WTC11 (cell line): ENCODE data around the gene RHEB. TPM values are rescaled to one million over a fixed set of nuclear protein-coding genes. Genes with fewer than 3 reads are reported as not detected.

Source experiments
- ATAC-seq: fragments of 200-7000 bp; cut with Tn5 transposase; 2 replicates; pipeline ENCODE4 v1.10.0; 2021; ENCODE audit warnings: mild to moderate bottlenecking, moderate library complexity
- CTCF ChIA-PET: fragments of 300-600 bp; sonication (Branson Sonifier 250); formaldehyde crosslinking; loops from one replicate; lab custom pipeline; 2021; ENCODE audit warnings: antibody characterized with exemption; lab: Charles Lee
- POLR2A ChIA-PET: fragments of 350-600 bp; sonication (Branson Sonifier 250); formaldehyde crosslinking; loops from one replicate; lab custom pipeline; 2021; ENCODE audit warnings: antibody characterized with exemption; lab: Charles Lee
- DNase-seq: peaks from one replicate; pipeline ENCODE4 v3.0.0; 2021; ENCODE audit warnings: low spot score
- H3K27ac Mint-ChIP-seq: 2 replicates; pipeline ENCODE4 v1.8.0; 2021; ENCODE audit warnings: mixed read lengths
- H3K27me3 Mint-ChIP-seq: 2 replicates; pipeline ENCODE4 v1.8.0; 2021; ENCODE audit warnings: low read depth, mild to moderate bottlenecking, moderate library complexity, mixed read lengths
- H3K36me3 Mint-ChIP-seq: 2 replicates; pipeline ENCODE4 v1.8.0; 2021; ENCODE audit warnings: mixed read lengths
- H3K4me1 Mint-ChIP-seq: 2 replicates; pipeline ENCODE4 v1.8.0; 2022; ENCODE audit warnings: mixed read lengths
- H3K4me3 Mint-ChIP-seq: 2 replicates; pipeline ENCODE4 v1.8.0; 2021; ENCODE audit warnings: mild to moderate bottlenecking, moderate library complexity, mixed read lengths
- H3K9me3 Mint-ChIP-seq: 2 replicates; pipeline ENCODE4 v1.8.0; 2021; ENCODE audit warnings: mixed read lengths
- AFF4 ChIP-seq: sonication (generic); formaldehyde crosslinking; IDR thresholded peaks from 2 replicates; pipeline ENCODE4 v1.8.1; 2023; ENCODE audit warnings: mild to moderate bottlenecking, missing genetic modification reagents, borderline replicate concordance
- FOXK1 ChIP-seq: sonication (generic); formaldehyde crosslinking; IDR thresholded peaks from 2 replicates; pipeline ENCODE4 v1.8.0; 2022; ENCODE audit warnings: mild to moderate bottlenecking, moderate library complexity, missing genetic modification reagents
- MXD4 ChIP-seq: fragments of 250-450 bp; sonication (Bioruptor Pico); IDR thresholded peaks from 2 replicates; pipeline ENCODE4 v1.8.0; 2021; ENCODE audit warnings: mild to moderate bottlenecking, moderate library complexity, borderline replicate concordance
- MYBL2 ChIP-seq: sonication (generic); formaldehyde crosslinking; IDR thresholded peaks from 2 replicates; pipeline ENCODE4 v1.8.1; 2023; ENCODE audit warnings: mild to moderate bottlenecking, moderate library complexity, missing genetic modification reagents
- TCF7 ChIP-seq: sonication (generic); formaldehyde crosslinking; IDR thresholded peaks from 2 replicates; pipeline ENCODE4 v1.8.0; 2022; ENCODE audit warnings: mild to moderate bottlenecking, low read depth, missing genetic modification reagents, moderate library complexity
- ZNF396 ChIP-seq: fragments of 250-450 bp; sonication (Bioruptor Pico); IDR thresholded peaks from 2 replicates; pipeline ENCODE4 v1.8.0; 2021; ENCODE audit warnings: mild to moderate bottlenecking, moderate library complexity, borderline replicate concordance
- ZNF423 ChIP-seq: fragments of 250-450 bp; sonication (Bioruptor Pico); IDR thresholded peaks from 2 replicates; pipeline ENCODE4 v2.1.2; 2022; ENCODE audit warnings: mild to moderate bottlenecking, moderate library complexity
- total RNA-seq: library from RNA; stranded (reverse); gene quantifications from 3 replicates; pipeline ENCODE4 v1.2.3, GENCODE V29; 2021
- TF ChIP-seq, protein P1 (sequence below): sonication (generic); formaldehyde crosslinking; IDR thresholded peaks from 2 replicates; pipeline ENCODE4 v1.8.1; 2022; ENCODE audit warnings: mild to moderate bottlenecking, moderate library complexity, missing genetic modification reagents
- TF ChIP-seq, protein P2 (sequence below): sonication (generic); formaldehyde crosslinking; IDR thresholded peaks from 2 replicates; pipeline ENCODE4 v1.8.0; 2022; ENCODE audit warnings: missing genetic modification reagents
- TF ChIP-seq, protein P3 (sequence below): fragments of 250-450 bp; sonication (Bioruptor Pico); IDR thresholded peaks from 2 replicates; pipeline ENCODE4 v1.9.0; 2021; ENCODE audit warnings: mild to moderate bottlenecking, borderline replicate concordance
- TF ChIP-seq, protein P4 (sequence below): fragments of 250-450 bp; sonication (Bioruptor Pico); conservative IDR thresholded peaks from 2 replicates; pipeline ENCODE4 v1.9.0; 2021; ENCODE audit warnings: mild to moderate bottlenecking
- TF ChIP-seq, protein P5 (sequence below): sonication (generic); formaldehyde crosslinking; IDR thresholded peaks from 2 replicates; pipeline ENCODE4 v1.8.1; 2023; ENCODE audit warnings: mild to moderate bottlenecking, missing genetic modification reagents

RHEB gene
- total RNA-seq, 1 experiment from 2014 or later = 133 TPM

GRCh38 chr7:151519765-151520418 is at the start of gene RHEB (continued):
- 0 out of 2 replicates have a peak, but pooled peaks have one; percentile 50 for TF ChIP-seq AFF4
- peak; percentile 53; the same call in 1 of the 2 replicates for TF ChIP-seq FOXK1
- TF ChIP-seq, protein P1, sequence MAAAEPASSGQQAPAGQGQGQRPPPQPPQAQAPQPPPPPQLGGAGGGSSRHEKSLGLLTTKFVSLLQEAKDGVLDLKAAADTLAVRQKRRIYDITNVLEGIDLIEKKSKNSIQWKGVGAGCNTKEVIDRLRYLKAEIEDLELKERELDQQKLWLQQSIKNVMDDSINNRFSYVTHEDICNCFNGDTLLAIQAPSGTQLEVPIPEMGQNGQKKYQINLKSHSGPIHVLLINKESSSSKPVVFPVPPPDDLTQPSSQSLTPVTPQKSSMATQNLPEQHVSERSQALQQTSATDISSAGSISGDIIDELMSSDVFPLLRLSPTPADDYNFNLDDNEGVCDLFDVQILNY = peak; percentile 85

DNA sequence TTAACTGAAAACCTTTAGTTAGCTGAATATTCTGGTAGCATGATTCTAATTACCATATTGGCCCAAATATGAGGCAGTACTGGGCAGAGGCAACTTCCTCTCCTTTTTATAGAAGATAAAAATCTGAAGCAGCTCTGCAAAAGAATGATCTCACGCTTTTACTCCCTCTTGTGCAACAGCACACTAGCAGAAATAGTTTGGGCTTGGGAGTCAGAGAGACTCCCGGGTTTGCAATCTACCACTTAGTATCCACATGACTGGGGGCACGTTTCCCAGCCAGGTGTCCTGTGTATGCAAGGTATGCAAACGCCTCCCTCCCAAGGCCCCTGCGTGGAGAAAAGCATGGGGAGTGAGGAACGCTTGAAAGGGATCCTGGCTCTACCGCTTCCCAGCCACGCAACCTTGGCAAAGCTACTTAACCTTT is 47.2 kb upstream of the RHEB start:
- ChIA-PET POLR2A (no interaction called here), CTCF (interaction anchor here (0.7 to 2.4 kb wide), 5 partner anchors 65 to 216 kb away, joined by 3 to 7 read pairs (median 3); no protein-coding TSS in a partner anchor)
- ATAC-seq = peak; percentile 61; the same call in 1 of the 2 replicates
- Mint-ChIP-seq H3K4me3 (no peak overlapping the region), H3K9me3 (no peaks in the 10 kb centered on the region), H3K4me1 (peaks cover 26% of the 10 kb centered on the region), H3K27ac (no peak overlapping the region), H3K27me3 (no peaks in the 10 kb centered on the region), H3K36me3 (peaks cover 6% of the 10 kb centered on the region; the same call in 1 of the 2 replicates)
- DNase-seq = peak; percentile 58
- TF ChIP-seq TCF7 (CRISPR knock-in tag) = no peak
- TF ChIP-seq, protein P2, sequence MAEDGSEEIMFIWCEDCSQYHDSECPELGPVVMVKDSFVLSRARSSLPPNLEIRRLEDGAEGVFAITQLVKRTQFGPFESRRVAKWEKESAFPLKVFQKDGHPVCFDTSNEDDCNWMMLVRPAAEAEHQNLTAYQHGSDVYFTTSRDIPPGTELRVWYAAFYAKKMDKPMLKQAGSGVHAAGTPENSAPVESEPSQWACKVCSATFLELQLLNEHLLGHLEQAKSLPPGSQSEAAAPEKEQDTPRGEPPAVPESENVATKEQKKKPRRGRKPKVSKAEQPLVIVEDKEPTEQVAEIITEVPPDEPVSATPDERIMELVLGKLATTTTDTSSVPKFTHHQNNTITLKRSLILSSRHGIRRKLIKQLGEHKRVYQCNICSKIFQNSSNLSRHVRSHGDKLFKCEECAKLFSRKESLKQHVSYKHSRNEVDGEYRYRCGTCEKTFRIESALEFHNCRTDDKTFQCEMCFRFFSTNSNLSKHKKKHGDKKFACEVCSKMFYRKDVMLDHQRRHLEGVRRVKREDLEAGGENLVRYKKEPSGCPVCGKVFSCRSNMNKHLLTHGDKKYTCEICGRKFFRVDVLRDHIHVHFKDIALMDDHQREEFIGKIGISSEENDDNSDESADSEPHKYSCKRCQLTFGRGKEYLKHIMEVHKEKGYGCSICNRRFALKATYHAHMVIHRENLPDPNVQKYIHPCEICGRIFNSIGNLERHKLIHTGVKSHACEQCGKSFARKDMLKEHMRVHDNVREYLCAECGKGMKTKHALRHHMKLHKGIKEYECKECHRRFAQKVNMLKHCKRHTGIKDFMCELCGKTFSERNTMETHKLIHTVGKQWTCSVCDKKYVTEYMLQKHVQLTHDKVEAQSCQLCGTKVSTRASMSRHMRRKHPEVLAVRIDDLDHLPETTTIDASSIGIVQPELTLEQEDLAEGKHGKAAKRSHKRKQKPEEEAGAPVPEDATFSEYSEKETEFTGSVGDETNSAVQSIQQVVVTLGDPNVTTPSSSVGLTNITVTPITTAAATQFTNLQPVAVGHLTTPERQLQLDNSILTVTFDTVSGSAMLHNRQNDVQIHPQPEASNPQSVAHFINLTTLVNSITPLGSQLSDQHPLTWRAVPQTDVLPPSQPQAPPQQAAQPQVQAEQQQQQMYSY (CRISPR knock-in tag) = peak; percentile 18; the same call in 1 of the 2 replicates
- TF ChIP-seq, all 79 proteins: peak for 1

GRCh38 chr7:151565541-151565940 is 45.8 kb upstream of the RHEB start:
- no peak overlapping the region for H3K27ac Mint-ChIP-seq
- no peaks in the 10 kb centered on the region for H3K27me3 Mint-ChIP-seq
- no peak overlapping the region for H3K4me3 Mint-ChIP-seq
- no peak for ATAC-seq
- H3K36me3 Mint-ChIP-seq = peaks cover 6% of the 10 kb centered on the region; the same call in 1 of the 2 replicates
- POLR2A ChIA-PET = no interaction called here
- DNase-seq = no peak
- H3K4me1 Mint-ChIP-seq = peaks cover 26% of the 10 kb centered on the region
- CTCF ChIA-PET = no interaction called here
- H3K9me3 Mint-ChIP-seq = no peaks in the 10 kb centered on the region
- TF ChIP-seq, protein P3, sequence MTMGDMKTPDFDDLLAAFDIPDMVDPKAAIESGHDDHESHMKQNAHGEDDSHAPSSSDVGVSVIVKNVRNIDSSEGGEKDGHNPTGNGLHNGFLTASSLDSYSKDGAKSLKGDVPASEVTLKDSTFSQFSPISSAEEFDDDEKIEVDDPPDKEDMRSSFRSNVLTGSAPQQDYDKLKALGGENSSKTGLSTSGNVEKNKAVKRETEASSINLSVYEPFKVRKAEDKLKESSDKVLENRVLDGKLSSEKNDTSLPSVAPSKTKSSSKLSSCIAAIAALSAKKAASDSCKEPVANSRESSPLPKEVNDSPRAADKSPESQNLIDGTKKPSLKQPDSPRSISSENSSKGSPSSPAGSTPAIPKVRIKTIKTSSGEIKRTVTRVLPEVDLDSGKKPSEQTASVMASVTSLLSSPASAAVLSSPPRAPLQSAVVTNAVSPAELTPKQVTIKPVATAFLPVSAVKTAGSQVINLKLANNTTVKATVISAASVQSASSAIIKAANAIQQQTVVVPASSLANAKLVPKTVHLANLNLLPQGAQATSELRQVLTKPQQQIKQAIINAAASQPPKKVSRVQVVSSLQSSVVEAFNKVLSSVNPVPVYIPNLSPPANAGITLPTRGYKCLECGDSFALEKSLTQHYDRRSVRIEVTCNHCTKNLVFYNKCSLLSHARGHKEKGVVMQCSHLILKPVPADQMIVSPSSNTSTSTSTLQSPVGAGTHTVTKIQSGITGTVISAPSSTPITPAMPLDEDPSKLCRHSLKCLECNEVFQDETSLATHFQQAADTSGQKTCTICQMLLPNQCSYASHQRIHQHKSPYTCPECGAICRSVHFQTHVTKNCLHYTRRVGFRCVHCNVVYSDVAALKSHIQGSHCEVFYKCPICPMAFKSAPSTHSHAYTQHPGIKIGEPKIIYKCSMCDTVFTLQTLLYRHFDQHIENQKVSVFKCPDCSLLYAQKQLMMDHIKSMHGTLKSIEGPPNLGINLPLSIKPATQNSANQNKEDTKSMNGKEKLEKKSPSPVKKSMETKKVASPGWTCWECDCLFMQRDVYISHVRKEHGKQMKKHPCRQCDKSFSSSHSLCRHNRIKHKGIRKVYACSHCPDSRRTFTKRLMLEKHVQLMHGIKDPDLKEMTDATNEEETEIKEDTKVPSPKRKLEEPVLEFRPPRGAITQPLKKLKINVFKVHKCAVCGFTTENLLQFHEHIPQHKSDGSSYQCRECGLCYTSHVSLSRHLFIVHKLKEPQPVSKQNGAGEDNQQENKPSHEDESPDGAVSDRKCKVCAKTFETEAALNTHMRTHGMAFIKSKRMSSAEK (CRISPR knock-in tag) = no peak
- TF ChIP-seq, protein P1 = no peak
- TF ChIP-seq, protein P4, sequence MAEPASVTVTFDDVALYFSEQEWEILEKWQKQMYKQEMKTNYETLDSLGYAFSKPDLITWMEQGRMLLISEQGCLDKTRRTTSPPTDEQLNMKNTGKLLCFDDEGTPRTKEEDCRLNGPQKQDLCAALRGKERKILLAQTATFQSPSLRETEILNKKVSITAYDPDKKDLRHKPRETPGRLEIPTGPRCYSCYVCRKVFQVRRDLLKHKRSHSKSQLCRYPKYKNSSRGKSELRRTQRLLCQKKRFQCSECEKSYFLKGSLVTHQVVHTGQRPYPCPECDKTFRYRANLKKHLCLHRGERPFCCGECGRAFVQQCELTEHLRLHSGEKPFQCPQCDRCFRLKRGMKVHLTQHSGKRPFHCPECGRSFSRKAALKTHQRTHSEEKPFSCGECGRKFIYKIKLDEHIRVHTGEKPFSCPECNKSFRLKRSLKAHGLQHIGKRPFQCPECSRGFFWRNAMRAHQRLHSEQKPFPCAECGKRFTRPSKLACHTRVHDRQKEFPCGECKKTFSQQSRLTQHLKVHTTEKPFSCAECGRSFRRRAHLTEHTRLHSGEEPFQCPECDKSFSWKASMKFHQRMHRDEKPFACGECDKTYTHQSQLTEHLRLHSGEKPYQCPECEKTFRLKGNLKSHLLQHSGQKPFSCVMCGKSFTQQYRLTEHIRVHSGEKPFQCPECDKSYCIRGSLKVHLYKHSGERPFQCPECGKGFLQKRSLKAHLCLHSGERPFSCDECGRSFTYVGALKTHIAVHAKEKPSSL (CRISPR knock-in tag) = no peak
- TF ChIP-seq, protein P5, sequence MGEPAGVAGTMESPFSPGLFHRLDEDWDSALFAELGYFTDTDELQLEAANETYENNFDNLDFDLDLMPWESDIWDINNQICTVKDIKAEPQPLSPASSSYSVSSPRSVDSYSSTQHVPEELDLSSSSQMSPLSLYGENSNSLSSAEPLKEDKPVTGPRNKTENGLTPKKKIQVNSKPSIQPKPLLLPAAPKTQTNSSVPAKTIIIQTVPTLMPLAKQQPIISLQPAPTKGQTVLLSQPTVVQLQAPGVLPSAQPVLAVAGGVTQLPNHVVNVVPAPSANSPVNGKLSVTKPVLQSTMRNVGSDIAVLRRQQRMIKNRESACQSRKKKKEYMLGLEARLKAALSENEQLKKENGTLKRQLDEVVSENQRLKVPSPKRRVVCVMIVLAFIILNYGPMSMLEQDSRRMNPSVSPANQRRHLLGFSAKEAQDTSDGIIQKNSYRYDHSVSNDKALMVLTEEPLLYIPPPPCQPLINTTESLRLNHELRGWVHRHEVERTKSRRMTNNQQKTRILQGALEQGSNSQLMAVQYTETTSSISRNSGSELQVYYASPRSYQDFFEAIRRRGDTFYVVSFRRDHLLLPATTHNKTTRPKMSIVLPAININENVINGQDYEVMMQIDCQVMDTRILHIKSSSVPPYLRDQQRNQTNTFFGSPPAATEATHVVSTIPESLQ (CRISPR knock-in tag) = no peak
- TF ChIP-seq ZNF423 (CRISPR knock-in tag) (no peak), MXD4 (CRISPR knock-in tag) (no peak), MYBL2 (CRISPR knock-in tag) (no peak), ZNF396 (CRISPR knock-in tag) (no peak)
